AG09319 (cell line): ENCODE results near the gene N4BP2L1.

Experiments used
- DNase-seq: peaks from one replicate; pipeline ENCODE4 v3.0.0-alpha.2; 2010; ENCODE audit warnings: low read depth; ENCODE audit errors: extremely low read depth
- TF ChIP-seq, protein P1 (sequence below): IDR thresholded peaks from 2 replicates; pipeline ENCODE4 v1.5.1; 2011; ENCODE audit warnings: low read depth, mild to moderate bottlenecking, inconsistent platforms, low read length, moderate library complexity

Gene N4BP2L1

DNA sequence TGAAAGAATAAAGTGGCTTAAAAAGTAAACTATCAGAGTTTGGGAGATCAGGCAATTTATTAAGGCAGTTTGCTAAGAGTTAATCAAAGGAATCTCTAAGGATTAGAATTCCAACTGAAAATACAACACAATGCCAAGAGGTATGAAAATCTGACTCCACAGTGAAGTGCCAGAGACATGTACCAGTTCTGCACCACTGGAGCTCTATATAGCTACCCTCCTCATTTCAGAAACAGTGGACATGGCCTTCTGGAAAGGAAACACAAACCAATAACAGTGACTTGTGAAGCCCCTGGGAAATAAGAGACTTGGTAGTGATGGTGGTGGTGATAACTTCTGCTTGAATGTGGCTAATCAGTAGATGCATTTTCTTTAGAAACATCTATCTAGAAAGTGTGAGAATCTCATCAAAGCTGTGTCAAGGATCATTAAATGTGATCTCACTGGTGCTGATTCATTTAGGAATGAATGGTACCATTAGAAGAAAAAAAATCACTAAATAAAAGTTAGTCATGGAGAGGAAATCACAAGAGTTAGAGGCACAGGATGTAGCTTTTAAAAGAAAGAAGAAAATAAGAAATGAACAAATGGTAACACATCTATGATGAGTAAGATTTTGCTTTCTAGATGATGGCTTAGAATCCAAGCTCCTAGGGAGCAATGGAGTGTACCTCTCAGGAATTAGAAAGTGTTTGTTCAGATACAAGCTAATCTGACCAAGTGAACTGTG, 20.1 kb upstream of the N4BP2L1 start:
- DNase-seq: no peak
- TF ChIP-seq, protein P1, sequence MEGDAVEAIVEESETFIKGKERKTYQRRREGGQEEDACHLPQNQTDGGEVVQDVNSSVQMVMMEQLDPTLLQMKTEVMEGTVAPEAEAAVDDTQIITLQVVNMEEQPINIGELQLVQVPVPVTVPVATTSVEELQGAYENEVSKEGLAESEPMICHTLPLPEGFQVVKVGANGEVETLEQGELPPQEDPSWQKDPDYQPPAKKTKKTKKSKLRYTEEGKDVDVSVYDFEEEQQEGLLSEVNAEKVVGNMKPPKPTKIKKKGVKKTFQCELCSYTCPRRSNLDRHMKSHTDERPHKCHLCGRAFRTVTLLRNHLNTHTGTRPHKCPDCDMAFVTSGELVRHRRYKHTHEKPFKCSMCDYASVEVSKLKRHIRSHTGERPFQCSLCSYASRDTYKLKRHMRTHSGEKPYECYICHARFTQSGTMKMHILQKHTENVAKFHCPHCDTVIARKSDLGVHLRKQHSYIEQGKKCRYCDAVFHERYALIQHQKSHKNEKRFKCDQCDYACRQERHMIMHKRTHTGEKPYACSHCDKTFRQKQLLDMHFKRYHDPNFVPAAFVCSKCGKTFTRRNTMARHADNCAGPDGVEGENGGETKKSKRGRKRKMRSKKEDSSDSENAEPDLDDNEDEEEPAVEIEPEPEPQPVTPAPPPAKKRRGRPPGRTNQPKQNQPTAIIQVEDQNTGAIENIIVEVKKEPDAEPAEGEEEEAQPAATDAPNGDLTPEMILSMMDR: no peak

DNA sequence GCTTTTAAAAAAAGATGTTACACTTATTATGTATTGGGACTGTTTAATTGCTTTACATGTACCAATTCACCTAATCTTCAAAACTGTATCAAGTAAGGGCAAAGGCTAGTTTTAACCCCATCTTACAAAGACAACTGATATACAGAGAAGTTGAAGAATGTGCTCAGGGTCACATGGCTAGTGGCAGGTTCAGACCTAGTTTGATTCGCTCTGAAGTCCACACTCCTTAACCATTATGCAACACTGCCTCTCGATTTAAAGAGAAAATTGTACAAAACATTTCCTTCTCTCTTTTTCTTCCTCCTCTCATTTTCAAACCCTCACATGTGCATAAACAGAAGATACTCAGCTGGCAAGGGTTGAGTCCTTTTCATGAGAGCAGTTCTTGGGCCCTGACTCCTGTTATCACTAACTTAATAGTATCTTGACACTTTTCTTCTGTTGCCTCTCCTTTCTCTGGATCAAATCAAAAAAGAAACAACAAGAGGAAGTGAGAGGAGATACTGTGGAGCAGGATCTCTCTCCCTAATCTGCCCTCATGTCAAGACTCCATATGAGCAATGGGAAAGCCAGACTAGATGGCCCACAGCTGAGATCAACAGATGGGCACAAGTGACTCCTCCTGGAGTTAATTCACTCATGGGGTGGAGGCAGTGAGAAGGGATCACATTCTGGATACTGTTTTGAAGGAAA, 19.0 kb upstream of the N4BP2L1 start:
- TF ChIP-seq, protein P1: no peak
- no peak for DNase-seq

GRCh38 chr13:32446220-32446619, 18.3 kb upstream of the N4BP2L1 start:
- TF ChIP-seq, protein P1: no peak
- no peak for DNase-seq

GRCh38 chr13:32445461-32445860, 17.5 kb upstream of the N4BP2L1 start:
- TF ChIP-seq, protein P1: no peak
- no peak for DNase-seq

GRCh38 chr13:32443111-32443510, 15.2 kb upstream of the N4BP2L1 start:
- TF ChIP-seq, protein P1: peak; percentile 5
- DNase-seq: no peak

DNA sequence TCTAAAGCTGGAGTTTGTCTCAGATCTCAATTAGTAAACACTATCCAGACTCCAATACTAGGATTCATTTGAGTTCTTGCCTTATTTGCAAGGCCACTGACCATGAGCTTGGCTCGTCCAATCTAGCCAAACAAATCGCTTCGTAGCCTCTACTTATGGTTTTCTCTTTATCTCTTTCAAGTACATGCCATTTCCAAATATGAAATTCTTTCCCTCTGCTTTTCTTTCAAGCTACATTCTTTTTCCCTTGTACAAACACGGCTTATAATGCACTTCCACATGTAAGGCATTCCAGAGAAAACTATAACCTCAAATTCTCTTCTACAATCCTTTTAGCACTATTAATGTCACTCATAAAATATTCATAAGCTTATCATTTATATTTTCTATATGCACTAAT, 10.9 kb upstream of the N4BP2L1 start:
- TF ChIP-seq, protein P1: no peak
- no peak for DNase-seq

- DNase-seq: no peak
- TF ChIP-seq, protein P1: no peak
Measured at GRCh38 chr13:32432856-32433255, 4.9 kb upstream of the N4BP2L1 start.
